Measurements from ENCODE around the gene ITPRIP.

DNA sequence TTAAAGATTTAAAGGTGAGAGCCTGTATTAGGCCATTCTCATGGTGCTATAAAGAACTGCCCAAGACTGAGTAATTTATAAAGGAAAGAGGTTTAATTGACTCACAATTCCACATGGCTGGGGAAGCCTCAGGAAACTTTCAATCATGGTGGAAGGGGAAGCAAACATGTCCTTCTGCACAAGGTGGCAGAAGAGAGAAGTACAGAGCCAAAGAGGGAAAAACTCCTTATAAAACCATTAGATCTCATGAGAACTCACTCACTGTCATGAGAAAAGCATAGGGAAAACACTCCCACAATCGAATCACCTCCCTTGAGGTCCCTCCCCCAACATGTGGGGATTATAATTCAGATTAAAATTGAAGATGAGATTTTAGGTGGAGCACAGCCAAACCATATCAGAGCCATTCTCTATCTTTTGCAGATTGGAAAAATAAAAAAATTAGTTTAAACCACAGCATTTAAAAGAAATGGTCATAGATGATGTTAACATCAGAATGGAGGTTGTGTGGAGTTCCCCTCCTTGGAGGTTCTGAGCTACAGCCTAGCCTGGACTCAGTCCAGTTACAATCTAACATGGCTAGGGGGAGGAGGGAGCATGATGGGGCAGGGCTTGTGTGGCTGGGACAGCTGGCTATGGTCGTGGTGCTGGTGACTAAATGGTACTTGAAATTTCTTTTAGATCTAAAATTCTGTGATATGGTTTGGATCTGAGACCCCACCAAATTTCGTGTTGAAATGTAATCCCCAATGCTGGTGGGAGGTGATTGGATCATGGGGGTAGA lies 36.2 kb downstream of the ITPRIP start:
- TF ChIP-seq, protein P1, sequence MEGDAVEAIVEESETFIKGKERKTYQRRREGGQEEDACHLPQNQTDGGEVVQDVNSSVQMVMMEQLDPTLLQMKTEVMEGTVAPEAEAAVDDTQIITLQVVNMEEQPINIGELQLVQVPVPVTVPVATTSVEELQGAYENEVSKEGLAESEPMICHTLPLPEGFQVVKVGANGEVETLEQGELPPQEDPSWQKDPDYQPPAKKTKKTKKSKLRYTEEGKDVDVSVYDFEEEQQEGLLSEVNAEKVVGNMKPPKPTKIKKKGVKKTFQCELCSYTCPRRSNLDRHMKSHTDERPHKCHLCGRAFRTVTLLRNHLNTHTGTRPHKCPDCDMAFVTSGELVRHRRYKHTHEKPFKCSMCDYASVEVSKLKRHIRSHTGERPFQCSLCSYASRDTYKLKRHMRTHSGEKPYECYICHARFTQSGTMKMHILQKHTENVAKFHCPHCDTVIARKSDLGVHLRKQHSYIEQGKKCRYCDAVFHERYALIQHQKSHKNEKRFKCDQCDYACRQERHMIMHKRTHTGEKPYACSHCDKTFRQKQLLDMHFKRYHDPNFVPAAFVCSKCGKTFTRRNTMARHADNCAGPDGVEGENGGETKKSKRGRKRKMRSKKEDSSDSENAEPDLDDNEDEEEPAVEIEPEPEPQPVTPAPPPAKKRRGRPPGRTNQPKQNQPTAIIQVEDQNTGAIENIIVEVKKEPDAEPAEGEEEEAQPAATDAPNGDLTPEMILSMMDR (IDR thresholded peaks at IDR 0.05), result no peak
- no peak for TF ChIP-seq POLR2AphosphoS5 (IDR thresholded peaks at IDR 0.05)
